Measurements from ENCODE around the gene PDE3B.
"Not testable (repeated sequence)": the region's sequence is repeated elsewhere in the genome, so short reads cannot be mapped to it uniquely, and the experiment has no call there.

The PDE3B gene

DNA sequence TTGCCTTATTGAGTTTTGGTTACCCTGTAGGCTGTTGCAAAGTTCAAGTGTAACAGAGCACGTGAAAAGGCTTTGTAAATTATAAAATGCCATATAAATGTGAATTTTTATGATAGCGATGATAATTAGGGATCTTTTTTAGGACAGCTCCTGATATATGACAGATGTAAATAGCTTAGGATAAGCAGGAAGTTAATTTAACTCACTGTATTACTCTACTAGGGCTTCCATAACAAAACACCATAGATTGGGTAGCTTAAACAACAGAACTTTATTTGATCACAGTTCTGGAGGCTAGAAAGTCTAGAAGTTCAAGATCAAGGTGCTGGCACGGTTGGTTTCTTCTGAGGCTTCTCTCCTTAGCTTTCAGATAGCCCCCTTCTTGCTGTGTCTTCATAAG is 17.0 kb upstream of the PDE3B start:
- no peak for TF ChIP-seq CTCF (conservative IDR thresholded peaks at IDR 0.05; ENCODE audit: low read length)
- DNase-seq (ENCODE audit: low read depth) = no peak
- no peak overlapping the region for H3K4me3 ChIP-seq (ENCODE audit: low read length)

DNA sequence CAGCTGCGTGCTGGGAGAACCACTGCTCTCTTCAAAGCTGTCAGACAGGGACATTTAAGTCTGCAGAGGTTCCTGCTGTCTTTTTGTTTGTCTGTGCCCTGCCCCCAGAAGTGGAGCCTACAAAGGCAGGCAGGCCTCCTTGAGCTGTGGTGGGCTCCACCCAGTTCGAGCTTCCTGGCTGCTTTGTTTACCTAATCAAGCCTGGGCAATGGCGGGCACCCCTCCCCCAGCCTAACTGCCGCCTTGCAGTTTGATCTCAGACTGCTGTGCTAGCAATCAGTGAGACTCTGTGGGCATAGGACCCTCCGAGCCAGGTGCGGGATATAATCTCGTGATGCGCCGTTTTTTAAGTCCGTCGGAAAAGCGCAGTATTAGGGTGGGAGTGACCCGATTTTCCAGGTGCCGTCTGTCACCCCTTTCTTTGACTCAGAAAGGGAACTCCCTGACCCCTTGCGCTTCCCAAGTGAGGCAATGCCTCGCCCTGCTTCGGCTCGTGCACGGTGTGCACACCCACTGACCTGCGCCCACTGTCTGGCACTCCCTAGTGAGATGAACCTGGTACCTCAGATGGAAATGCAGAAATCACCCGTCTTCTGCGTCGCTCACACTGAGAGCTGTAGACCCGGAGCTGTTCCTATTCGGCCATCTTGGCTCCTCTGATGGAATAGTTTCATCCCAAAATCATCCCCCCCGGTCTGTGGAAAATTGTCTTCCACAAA is 9.9 kb upstream of the PDE3B start:
- not testable (repeated sequence) for DNase-seq (ENCODE audit: low read depth); H3K4me3 ChIP-seq (ENCODE audit: low read length)

GRCh38 chr11:14634813-14635212 is 8.8 kb upstream of the PDE3B start:
- TF ChIP-seq CTCF (conservative IDR thresholded peaks at IDR 0.05; ENCODE audit: low read length) = no peak
- no peak for DNase-seq (ENCODE audit: low read depth)
- H3K4me3 ChIP-seq (ENCODE audit: low read length) = no peak overlapping the region

DNA sequence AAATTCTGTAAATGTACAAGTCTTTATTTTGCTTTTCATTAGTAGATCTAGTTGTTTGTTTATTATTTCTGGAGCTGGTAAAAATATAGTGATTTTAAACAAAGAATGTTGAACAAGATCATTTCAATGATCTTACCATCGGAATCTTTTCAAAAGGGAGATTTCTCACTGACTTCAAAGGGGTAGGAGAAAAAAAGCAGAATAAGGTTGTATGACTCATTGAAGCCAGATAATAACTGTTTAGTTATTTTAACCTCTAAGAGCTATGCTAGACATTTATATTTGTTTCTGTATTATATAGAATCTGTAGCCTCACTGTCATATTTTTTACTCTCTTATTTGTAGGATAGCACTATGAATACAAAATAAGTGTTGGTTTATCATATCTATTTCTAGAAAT is 8.1 kb upstream of the PDE3B start:
- no peak overlapping the region for H3K4me3 ChIP-seq (ENCODE audit: low read length)
- no peak for DNase-seq (ENCODE audit: low read depth)
- no peak for TF ChIP-seq CTCF (conservative IDR thresholded peaks at IDR 0.05; ENCODE audit: low read length)

- no peak overlapping the region for H3K4me3 ChIP-seq (ENCODE audit: low read length)
- DNase-seq (ENCODE audit: low read depth) = no peak
- TF ChIP-seq CTCF (conservative IDR thresholded peaks at IDR 0.05; ENCODE audit: low read length) = no peak
Observed at GRCh38 chr11:14636119-14636518, 7.5 kb upstream of the PDE3B start.

DNA sequence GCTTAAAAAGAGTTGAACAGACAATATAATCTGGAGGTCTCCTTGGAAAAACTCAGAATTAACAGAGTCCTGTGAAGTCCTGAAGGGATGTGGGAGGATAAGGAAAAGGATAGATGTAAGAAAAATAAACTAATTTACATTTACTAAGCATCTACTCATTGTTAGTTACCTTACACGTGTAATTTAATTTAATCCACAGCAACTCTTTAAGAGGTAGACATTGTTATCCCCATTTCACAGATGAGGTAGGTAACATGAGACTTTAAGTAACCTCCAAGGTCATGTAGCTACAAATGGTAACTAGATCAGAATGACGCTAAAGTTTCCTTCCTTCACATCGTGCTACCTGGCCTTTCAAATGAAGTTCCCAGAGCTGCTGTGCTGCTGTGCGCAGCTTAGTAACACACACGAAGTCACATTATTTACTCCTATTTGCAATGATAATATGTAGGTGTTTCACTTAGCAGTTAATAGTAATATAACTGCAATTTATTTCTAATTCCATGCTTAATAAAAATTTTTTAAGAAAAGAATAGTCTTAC is 5.7 kb upstream of the PDE3B start:
- TF ChIP-seq CTCF (conservative IDR thresholded peaks at IDR 0.05; ENCODE audit: low read length) = no peak
- DNase-seq (ENCODE audit: low read depth) = no peak
- no peak overlapping the region for H3K4me3 ChIP-seq (ENCODE audit: low read length)

DNA sequence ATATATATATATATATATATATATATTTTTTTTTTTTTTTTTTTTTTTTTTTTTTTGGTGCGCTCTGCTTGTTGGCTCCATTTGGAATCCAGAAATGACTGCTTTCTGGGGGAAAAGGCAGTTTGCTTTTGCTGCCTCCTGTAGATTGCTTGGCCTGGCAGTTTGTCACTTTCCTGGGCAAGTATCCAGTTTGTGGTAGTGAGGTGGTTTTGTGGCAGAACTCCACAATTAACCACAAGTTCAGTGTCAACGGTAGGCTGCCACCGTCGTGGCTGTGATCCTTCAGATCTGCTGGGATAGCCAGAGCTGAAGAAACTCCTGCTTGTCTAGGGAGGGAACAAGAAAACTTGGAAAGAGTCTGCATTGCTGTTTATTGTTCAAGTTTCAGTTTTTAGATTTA is 5.0 kb upstream of the PDE3B start:
- TF ChIP-seq CTCF (conservative IDR thresholded peaks at IDR 0.05; ENCODE audit: low read length) = no peak
- no peak for DNase-seq (ENCODE audit: low read depth)
- H3K4me3 ChIP-seq (ENCODE audit: low read length) = no peak overlapping the region
